IPS-15b (cell line): ENCODE data around the gene TBCK.
"Not testable (repeated sequence)": the region's sequence is repeated elsewhere in the genome, so short reads cannot be mapped to it uniquely, and the experiment has no call there.

Source experiments
- H3K27me3 ChIP-seq: one replicate; pipeline ENCODE4 v1.6.1; 2013; ENCODE audit warnings: low read length; ENCODE audit not compliant: control insufficient read depth, insufficient read depth
- H3K36me3 ChIP-seq: one replicate; pipeline ENCODE4 v1.6.1; 2013; ENCODE audit warnings: low read length; ENCODE audit not compliant: control insufficient read depth, insufficient read depth
- H3K4me1 ChIP-seq: one replicate; pipeline ENCODE4 v1.6.1; 2013; ENCODE audit warnings: mild to moderate bottlenecking, low read length; ENCODE audit not compliant: control insufficient read depth, insufficient read depth
- H3K4me3 ChIP-seq: one replicate; pipeline ENCODE4 v1.5.1; 2013; ENCODE audit warnings: low read depth, low read length
- H3K9ac ChIP-seq: one replicate; pipeline ENCODE4 v1.6.1; 2013; ENCODE audit warnings: low read depth, mild to moderate bottlenecking, low read length
- H3K9me3 ChIP-seq: one replicate; pipeline ENCODE4 v1.6.1; 2013; ENCODE audit warnings: mild to moderate bottlenecking, low read length; ENCODE audit not compliant: control insufficient read depth, insufficient read depth

Gene TBCK

GRCh38 chr4:106149026-106149425 lies 167.0 kb downstream of the TBCK start:
- no peaks in the 10 kb centered on the region for H3K36me3 ChIP-seq

GRCh38 chr4:106142616-106143127 lies 173.3 kb downstream of the TBCK start:
- no peaks in the 10 kb centered on the region for H3K9me3 ChIP-seq
- no peaks in the 10 kb centered on the region for H3K4me1 ChIP-seq
- H3K4me3 ChIP-seq, result no peak overlapping the region
- no peak overlapping the region for H3K9ac ChIP-seq
- no peaks in the 10 kb centered on the region for H3K36me3 ChIP-seq
- H3K27me3 ChIP-seq, result no peaks in the 10 kb centered on the region

More at GRCh38 chr4:106149026-106149425, 167.0 kb downstream of the TBCK start:
- Histone ChIP-seq H3K4me1 (no peaks in the 10 kb centered on the region), H3K27me3 (no peaks in the 10 kb centered on the region), H3K9ac (no peak overlapping the region), H3K4me3 (no peak overlapping the region), H3K9me3 (no peaks in the 10 kb centered on the region)

GRCh38 chr4:106140601-106141000 lies 175.4 kb downstream of the TBCK start:
- no peaks in the 10 kb centered on the region for H3K4me1 ChIP-seq
- H3K4me3 ChIP-seq, result no peak overlapping the region
- H3K9ac ChIP-seq, result no peak overlapping the region
- H3K36me3 ChIP-seq, result no peaks in the 10 kb centered on the region
- no peaks in the 10 kb centered on the region for H3K27me3 ChIP-seq
- H3K9me3 ChIP-seq, result no peaks in the 10 kb centered on the region

- no peak overlapping the region for H3K9ac ChIP-seq
- no peak overlapping the region for H3K4me3 ChIP-seq
- no peaks in the 10 kb centered on the region for H3K4me1 ChIP-seq
- H3K27me3 ChIP-seq, result no peaks in the 10 kb centered on the region
- peaks cover 6% of the 10 kb centered on the region for H3K9me3 ChIP-seq
- no peaks in the 10 kb centered on the region for H3K36me3 ChIP-seq
These were observed 179.2 kb downstream of the TBCK start for GRCh38 chr4:106136777-106137331.

GRCh38 chr4:106132045-106132444 lies 184.0 kb downstream of the TBCK start:
- no peak overlapping the region for H3K4me3 ChIP-seq
- H3K4me1 ChIP-seq, result no peaks in the 10 kb centered on the region
- peaks cover 9% of the 10 kb centered on the region for H3K9me3 ChIP-seq
- H3K36me3 ChIP-seq, result no peaks in the 10 kb centered on the region
- no peaks in the 10 kb centered on the region for H3K27me3 ChIP-seq
- no peak overlapping the region for H3K9ac ChIP-seq

- H3K4me1 ChIP-seq, result no peaks in the 10 kb centered on the region
- no peak overlapping the region for H3K4me3 ChIP-seq
- no peaks in the 10 kb centered on the region for H3K9me3 ChIP-seq
- H3K27me3 ChIP-seq, result no peaks in the 10 kb centered on the region
- H3K36me3 ChIP-seq, result no peaks in the 10 kb centered on the region
- H3K9ac ChIP-seq, result no peak overlapping the region
These were observed 189.9 kb downstream of the TBCK start for GRCh38 chr4:106126062-106126461.

GRCh38 chr4:106119949-106120555 lies 196.0 kb downstream of the TBCK start:
- H3K4me1 ChIP-seq, H3K9me3 ChIP-seq, H3K9ac ChIP-seq, H3K36me3 ChIP-seq: not testable (repeated sequence)
- H3K27me3 ChIP-seq, result peaks cover 16% of the 10 kb centered on the region
- peak overlapping the region; percentile 39 for H3K4me3 ChIP-seq

GRCh38 chr4:106116025-106116424 lies 200.0 kb downstream of the TBCK start:
- H3K4me3 ChIP-seq, result no peak overlapping the region
- H3K4me1 ChIP-seq, result no peaks in the 10 kb centered on the region
- H3K27me3 ChIP-seq, result peaks cover 26% of the 10 kb centered on the region
- H3K9me3 ChIP-seq, result no peaks in the 10 kb centered on the region
- no peak overlapping the region for H3K9ac ChIP-seq
- H3K36me3 ChIP-seq, result no peaks in the 10 kb centered on the region

- peaks cover 23% of the 10 kb centered on the region for H3K27me3 ChIP-seq
- no peak overlapping the region for H3K9ac ChIP-seq
- H3K36me3 ChIP-seq, result no peaks in the 10 kb centered on the region
- no peak overlapping the region for H3K4me3 ChIP-seq
- peaks cover 6% of the 10 kb centered on the region for H3K9me3 ChIP-seq
- H3K4me1 ChIP-seq, result no peaks in the 10 kb centered on the region
These were observed 201.7 kb downstream of the TBCK start for GRCh38 chr4:106114270-106114669.

GRCh38 chr4:106111778-106112469 lies 204.1 kb downstream of the TBCK start:
- H3K9me3 ChIP-seq, H3K4me3 ChIP-seq, H3K36me3 ChIP-seq: not testable (repeated sequence)

GRCh38 chr4:106109929-106110328 lies 206.1 kb downstream of the TBCK start:
- Histone ChIP-seq H3K4me1 (no peaks in the 10 kb centered on the region), H3K9ac (no peak overlapping the region), H3K4me3 (no peak overlapping the region), H3K36me3 (no peaks in the 10 kb centered on the region), H3K9me3 (peaks cover 6% of the 10 kb centered on the region), H3K27me3 (peaks cover 8% of the 10 kb centered on the region)

More at GRCh38 chr4:106111778-106112469, 204.1 kb downstream of the TBCK start:
- H3K27me3 ChIP-seq, result peaks cover 19% of the 10 kb centered on the region
- not testable (repeated sequence) for H3K9ac ChIP-seq, H3K4me1 ChIP-seq

GRCh38 chr4:106105697-106106096 lies 210.3 kb downstream of the TBCK start:
- H3K27me3 ChIP-seq, result no peaks in the 10 kb centered on the region
- H3K9ac ChIP-seq, result no peak overlapping the region
- peaks cover 6% of the 10 kb centered on the region for H3K9me3 ChIP-seq
- H3K36me3 ChIP-seq, result no peaks in the 10 kb centered on the region
- no peak overlapping the region for H3K4me3 ChIP-seq
- no peaks in the 10 kb centered on the region for H3K4me1 ChIP-seq
